B cell (primary cell): ENCODE measurements around the gene SEMA3G. TPM values are rescaled to one million over a fixed set of nuclear protein-coding genes. Genes with fewer than 3 reads are reported as not detected.

ENCODE experiments used
- ATAC-seq: fragments of 200-7000 bp; cut with Tn5 transposase; one replicate; pipeline ENCODE4 v1.10.0; 2021; ENCODE audit warnings: low read depth, mild to moderate bottlenecking, moderate number of reproducible peaks, moderate library complexity
- CTCF ChIA-PET: fragments of 350-600 bp; sonication (Branson Sonifier 250); formaldehyde crosslinking; loops from one replicate; lab custom pipeline; 2021; ENCODE audit warnings: antibody characterized with exemption, inconsistent platforms; lab: Charles Lee
- POLR2A ChIA-PET: fragments of 350-600 bp; sonication (Branson Sonifier 250); formaldehyde crosslinking; loops from one replicate; lab custom pipeline; 2021; ENCODE audit warnings: antibody characterized with exemption; lab: Charles Lee
- DNase-seq: peaks from one replicate; pipeline ENCODE4 v3.0.0; 2013
- H2AFZ ChIP-seq: 2 replicates; pipeline ENCODE4 v1.6.1; 2012; ENCODE audit warnings: mild to moderate bottlenecking, low read depth, low read length; ENCODE audit not compliant: insufficient read depth, poor library complexity, severe bottlenecking
- H3K27ac ChIP-seq, 2 donors: 1 replicate in 1 of 2; 2 replicates in 1 of 2; pipeline ENCODE4 v1.5.1; 2012 to 2013; ENCODE audit warnings: low read length in 2 of 2, mild to moderate bottlenecking in 2 of 2, moderate library complexity in 1 of 2
- H3K27me3 ChIP-seq, 4 experiments: fragments of 200-600 bp in 1 of 4; sonication (generic) in 1 of 4; replicated peaks in 1 of 4; 1 replicate in 2 of 4; 2 replicates in 2 of 4; pipeline versions ENCODE4 v1.6.1 to v1.7.0; 2013 to 2016; ENCODE audit warnings: low read length in 3 of 4, mild to moderate bottlenecking in 2 of 4, mixed read lengths in 1 of 4, moderate library complexity in 1 of 4; ENCODE audit not compliant: insufficient read depth in 4 of 4, control insufficient read depth in 3 of 4; ENCODE audit errors: control extremely low read depth in 1 of 4
- H3K36me3 ChIP-seq, 2 experiments: replicated peaks in 1 of 2; 1 replicate in 1 of 2; 2 replicates in 1 of 2; pipeline versions ENCODE4 v1.6.1 to v1.7.1; 2013; ENCODE audit warnings: low read length in 1 of 2; ENCODE audit not compliant: insufficient read depth in 2 of 2, control insufficient read depth in 1 of 2; ENCODE audit errors: control extremely low read depth in 1 of 2, extremely low read depth in 1 of 2
- H3K4me1 ChIP-seq, 2 donors: fragments of 200-600 bp in 1 of 2; sonication (generic) in 1 of 2; 1 replicate in 1 of 2; 2 replicates in 1 of 2; pipeline versions ENCODE4 v1.5.1 to v1.6.1; 2013 to 2017; ENCODE audit warnings: low read length in 2 of 2; ENCODE audit not compliant: control insufficient read depth in 2 of 2, insufficient read depth in 2 of 2
- H3K4me2 ChIP-seq: replicated peaks from 2 replicates; pipeline ENCODE3; 2012; ENCODE audit warnings: mild to moderate bottlenecking, low read depth, low read length; ENCODE audit not compliant: poor library complexity, severe bottlenecking
- H3K4me3 ChIP-seq, 5 experiments: fragments of 200-600 bp in 1 of 5; sonication (generic) in 1 of 5; 1 replicate in 3 of 5; 2 replicates in 2 of 5; pipeline versions ENCODE4 v1.5.1 to v1.7.0; 2011 to 2016; ENCODE audit warnings: low read length in 4 of 5, mild to moderate bottlenecking in 4 of 5, low read depth in 2 of 5, control low read depth in 1 of 5, moderate library complexity in 1 of 5; ENCODE audit not compliant: insufficient read depth in 1 of 5; ENCODE audit errors: control extremely low read depth in 1 of 5, extremely low read depth in 1 of 5
- H3K79me2 ChIP-seq: fragments of 200-600 bp; sonication (generic); one replicate; pipeline ENCODE4 v1.6.0; 2016; ENCODE audit warnings: low read length; ENCODE audit not compliant: control insufficient read depth, insufficient read depth
- H3K9ac ChIP-seq: fragments of 200-600 bp; sonication (generic); 2 replicates; pipeline ENCODE4 v1.6.1; 2017; ENCODE audit warnings: mild to moderate bottlenecking, low read length, moderate library complexity
- H3K9me3 ChIP-seq, 3 donors: one replicate each; pipeline versions ENCODE4 v1.6.1 to v1.7.1; 2013; ENCODE audit warnings: low read length in 2 of 3; ENCODE audit not compliant: control insufficient read depth in 2 of 3, insufficient read depth in 1 of 3; ENCODE audit errors: control extremely low read depth in 1 of 3
- H4K20me1 ChIP-seq: 2 replicates; pipeline ENCODE4 v1.6.0; 2012; ENCODE audit warnings: mild to moderate bottlenecking, low read length; ENCODE audit not compliant: insufficient read depth, control insufficient read depth, poor library complexity, severe bottlenecking
- H3K27ac Mint-ChIP-seq: one replicate; pipeline ENCODE4 v1.8.0; 2021; ENCODE audit warnings: mixed read lengths
- H3K27me3 Mint-ChIP-seq: one replicate; pipeline ENCODE4 v1.8.0; 2021; ENCODE audit warnings: mixed read lengths
- H3K4me1 Mint-ChIP-seq: one replicate; pipeline ENCODE4 v1.8.0; 2021; ENCODE audit warnings: mixed read lengths
- H3K4me3 Mint-ChIP-seq: one replicate; pipeline ENCODE4 v1.8.0; 2021; ENCODE audit warnings: mixed read lengths
- H3K9me3 Mint-ChIP-seq: one replicate; pipeline ENCODE4 v1.8.0; 2022; ENCODE audit warnings: mixed read lengths; ENCODE audit not compliant: insufficient read depth
- CTCF ChIP-seq: fragments of 200-600 bp; IDR thresholded peaks from one replicate; pipeline ENCODE4 v1.8.0; 2022; ENCODE audit warnings: antibody characterized with exemption, mild to moderate bottlenecking
- EZH2 ChIP-seq: IDR thresholded peaks from 2 replicates; pipeline ENCODE4 v1.6.1; 2012; ENCODE audit warnings: borderline replicate concordance, low read depth, mild to moderate bottlenecking, moderate library complexity, low read length; ENCODE audit not compliant: insufficient read depth, poor library complexity, severe bottlenecking
- WGBS: methylation state at CpG from one replicate; pipeline ENCODE4 v1.1.5; 2013; ENCODE audit warnings: missing lambda C conversion rate; ENCODE audit not compliant: insufficient coverage; 5-methylcytosine and 5-hydroxymethylcytosine counted together
- intact Hi-C: fragments of 100-400 bp; cut with micrococcal nuclease; formaldehyde crosslinking; loops from one replicate; pipeline ENCODE4 v1.10.0; 2022
- polyA plus RNA-seq: library from polyadenylated mRNA; depleted of rRNA; stranded (reverse); fragments of >200 nt; gene quantifications from 2 replicates; pipeline ENCODE4 v1.2.3, GENCODE V29; 2012
- total RNA-seq, 2 donors: library from RNA; stranded (reverse); fragments of 120-200 nt in 1 of 2; gene quantifications; 1 replicate in 1 of 2; 2 replicates in 1 of 2; pipeline versions ENCODE4 v1.2.3 to v1.2.4, GENCODE V29; 2013 to 2022

The SEMA3G gene
- total and polyA plus RNA-seq, 2 donors (not counting 1 experiment from before 2014, with no cell fraction given): 0.10 to 0.42 TPM

GRCh38 chr3:52455283-52456168, 10.6 kb upstream of the SEMA3G start, which contains the start of gene NISCH:
NISCH (plus strand) TSS chr3:52455604; CDS start chr3:52455642, 38 bp downstream.
- ATAC-seq: peak; percentile 97
- Mint-ChIP-seq H3K27me3 (no peaks in the 10 kb centered on the region), H3K4me3 (peak within 1 kb of the TSS; percentile 88), H3K27ac (peak within 1 kb of the TSS; percentile 94), H3K9me3 (no peaks in the 10 kb centered on the region), H3K4me1 (peaks cover 38% of the 10 kb centered on the region)
- peak; percentile 94 for DNase-seq
- H2AFZ ChIP-seq: peak within 1 kb of the TSS; percentile 97
- peak within 1 kb of the TSS; percentile 86 for H3K4me2 ChIP-seq
- peaks cover under 1 to 15% of the 10 kb centered on the region in 2 experiments for H3K36me3 ChIP-seq
- under 1% methylated on average over 86 of the region's 86 CpGs for WGBS
- no peaks in the 10 kb centered on the region for H4K20me1 ChIP-seq
- H3K9ac ChIP-seq: peak within 1 kb of the TSS; percentile 73
- POLR2A ChIA-PET: interaction anchor here (0.6 kb wide), 1 partner anchor 512 kb away, joined by 3 read pairs; no protein-coding TSS in a partner anchor
- peak within 1 kb of the TSS; percentile 50 to 81 (median 70) for H3K4me3 ChIP-seq
- H3K79me2 ChIP-seq: peaks cover 41% of the 10 kb centered on the region
- H3K9me3 ChIP-seq: no peaks in the 10 kb centered on the region
- CTCF ChIA-PET: interaction anchor here (0.8 to 5.1 kb wide), 3 partner anchors 9 to 202 kb away, joined by 3 to 23 read pairs (median 3); partner anchors contain the start of gene SEMA3G
- intact Hi-C loops: loop anchor here (1.0 to 5.0 kb wide), 4 partner anchors 10 to 232 kb away; partner anchors contain the start of genes GNL3, PBRM1, SEMA3G and TLR9
- TF ChIP-seq EZH2 (no peak), CTCF (no peak)
- peaks cover 16 to 27% of the 10 kb centered on the region in 2 donors for H3K4me1 ChIP-seq
- H3K27ac ChIP-seq: peak within 1 kb of the TSS; percentile 88 to 92
- H3K27me3 ChIP-seq: no peaks in the 10 kb centered on the region
